HG03097 (cell line): ENCODE data around the gene ITPR2.
"Not testable (repeated sequence)": the region's sequence is repeated elsewhere in the genome, so short reads cannot be mapped to it uniquely, and the experiment has no call there.

ENCODE experiments used
- ATAC-seq: cut with Tn5 transposase; IDR thresholded peaks from one replicate; pipeline ENCODE4 v1.9.1; 2021; ENCODE audit not compliant: unreplicated experiment, low FRiP score

Gene ITPR2

DNA sequence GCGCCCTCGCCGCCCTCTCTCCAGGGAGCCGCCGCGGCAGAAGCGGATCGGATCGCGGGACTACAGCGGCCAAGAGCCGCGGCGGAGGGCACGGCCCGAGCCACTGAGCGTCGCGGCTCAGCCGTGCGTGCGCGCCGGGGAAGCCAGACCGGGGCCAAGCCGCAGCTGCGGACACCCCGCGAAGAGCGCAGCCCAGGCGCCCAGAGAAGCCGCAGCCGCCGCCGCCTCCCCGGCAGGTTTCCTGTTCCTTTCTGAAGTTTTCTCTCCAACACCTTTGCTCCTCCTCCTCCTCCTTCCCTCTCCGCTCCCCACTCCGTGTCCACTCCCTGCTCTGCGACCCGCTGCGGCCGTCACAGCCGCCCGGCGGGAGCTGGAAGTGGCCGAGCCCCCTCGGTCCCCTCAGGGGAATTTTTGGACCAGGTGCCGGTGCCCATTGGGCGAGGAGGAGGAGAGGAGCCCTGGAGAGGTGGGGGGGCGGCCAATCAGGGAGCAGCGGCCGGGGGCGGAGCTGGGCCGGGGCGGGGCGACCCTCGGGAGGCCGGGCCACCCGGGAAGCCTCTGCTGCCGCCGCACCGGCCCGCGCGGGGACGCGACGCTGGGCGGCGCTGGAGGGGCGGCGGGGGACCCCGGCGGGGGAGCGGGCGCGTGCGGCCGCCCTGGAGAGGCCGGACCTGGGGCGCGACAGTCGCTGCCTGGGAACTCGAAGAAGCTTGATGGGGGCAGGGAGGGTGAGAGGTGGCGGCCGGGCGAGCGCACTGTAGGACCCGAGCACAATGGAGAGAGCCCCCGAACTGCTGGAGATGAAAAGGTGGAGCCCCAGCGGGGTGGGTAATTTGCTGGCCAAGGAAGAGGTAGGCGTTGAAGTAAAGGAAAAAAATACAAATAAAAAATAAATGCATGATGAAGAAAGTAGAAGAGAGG is at the start of gene ITPR2:
ITPR2 (minus strand) TSS at position 373 of the 921 bp plus-strand sequence. CDS start 413 bp downstream, outside the sequence.
- peak; percentile 73 for ATAC-seq

DNA sequence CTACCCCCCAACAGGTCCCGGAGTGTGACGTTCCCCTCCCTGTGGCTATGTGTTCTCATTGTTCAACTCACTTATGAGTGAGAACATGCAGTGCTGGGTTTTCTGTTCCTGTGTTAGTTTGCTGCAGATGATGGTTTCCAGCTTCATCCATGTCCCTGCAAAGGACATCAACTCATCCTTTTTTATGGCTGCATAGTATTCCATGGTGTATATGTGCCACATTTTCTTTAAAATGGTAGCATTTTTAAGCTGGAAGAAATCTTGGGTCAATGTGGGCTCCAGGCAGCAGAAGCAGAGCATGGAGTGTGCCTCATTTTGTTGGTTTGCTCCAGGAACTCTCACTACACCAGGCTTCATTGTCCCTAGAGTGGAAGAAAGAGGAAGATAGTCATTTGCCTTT is 47.6 kb upstream of the ITPR2 start:
- ATAC-seq, result no peak

- ATAC-seq, result peak; percentile 69
Measured at GRCh38 chr12:26878661-26879119, 45.7 kb upstream of the ITPR2 start.

- no peak for ATAC-seq
Measured at GRCh38 chr12:26874501-26875296, 41.7 kb upstream of the ITPR2 start.

GRCh38 chr12:26872625-26873024 is 39.6 kb upstream of the ITPR2 start:
- ATAC-seq, result no peak

DNA sequence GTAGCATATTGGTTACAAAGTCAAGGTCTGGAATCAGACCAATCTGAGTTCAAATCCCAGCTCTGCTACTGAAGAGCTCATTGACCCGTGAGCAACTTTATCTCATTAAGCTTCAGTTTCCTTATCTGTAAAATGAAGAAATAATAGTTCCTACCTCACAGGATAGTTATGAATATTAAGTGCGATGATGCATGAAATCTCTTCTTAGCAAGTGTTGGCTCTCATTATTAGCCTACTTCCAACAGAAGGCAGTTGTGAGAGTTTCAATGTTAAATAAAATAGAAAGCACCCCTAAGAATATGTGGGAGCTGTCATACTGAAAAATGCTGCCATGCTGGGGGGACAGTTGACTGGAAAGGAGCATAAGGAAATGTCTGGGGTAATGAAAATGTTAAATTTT is 39.0 kb upstream of the ITPR2 start:
- no peak for ATAC-seq

DNA sequence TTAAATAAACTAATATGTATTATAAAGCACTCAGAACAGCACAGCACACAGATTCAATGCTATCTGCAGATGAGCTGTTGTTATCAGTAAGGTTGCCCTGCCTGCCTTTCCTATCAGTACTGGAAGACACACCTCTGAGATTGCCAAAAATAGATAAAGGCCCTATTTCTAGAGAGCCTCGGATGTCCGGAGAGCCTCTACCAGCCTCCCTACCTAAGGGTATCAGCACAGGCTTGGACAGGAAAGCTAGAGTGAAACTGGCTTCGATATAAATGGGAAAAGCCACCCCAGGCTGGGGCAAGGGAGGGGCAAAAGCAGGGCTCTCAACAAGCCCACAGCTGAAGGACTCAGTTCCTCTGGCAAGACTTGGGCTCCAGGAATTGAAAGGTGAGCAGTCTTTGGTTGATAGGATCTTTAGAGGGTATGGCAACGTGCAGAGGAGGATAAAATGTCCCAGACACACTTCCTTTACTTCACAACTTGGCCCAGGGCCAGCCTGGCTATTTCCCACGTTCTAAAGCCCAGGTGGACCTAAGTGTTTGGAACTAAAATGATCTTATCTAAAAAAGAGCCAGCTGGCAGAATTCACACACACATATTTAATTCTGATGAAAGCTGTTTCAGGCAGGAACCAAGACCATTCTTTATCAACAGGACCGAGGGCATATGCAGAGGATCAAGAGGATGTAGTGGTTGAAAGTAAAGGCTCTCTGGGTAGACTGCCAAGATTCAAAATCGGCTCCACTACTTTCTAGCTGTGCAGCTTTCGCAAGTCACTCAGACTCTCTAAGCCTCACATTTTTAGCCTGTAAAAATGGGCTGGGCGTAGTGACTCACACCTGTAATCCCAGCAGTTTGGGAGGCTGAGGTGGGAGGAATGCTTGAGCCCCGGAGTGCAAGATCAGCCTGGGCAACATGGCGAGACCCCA is 37.8 kb upstream of the ITPR2 start:
- no peak for ATAC-seq

- ATAC-seq, result no peak
Measured at GRCh38 chr12:26869908-26870459, 37.0 kb upstream of the ITPR2 start.

- no peak for ATAC-seq
Measured at GRCh38 chr12:26869104-26869494, 36.1 kb upstream of the ITPR2 start.

DNA sequence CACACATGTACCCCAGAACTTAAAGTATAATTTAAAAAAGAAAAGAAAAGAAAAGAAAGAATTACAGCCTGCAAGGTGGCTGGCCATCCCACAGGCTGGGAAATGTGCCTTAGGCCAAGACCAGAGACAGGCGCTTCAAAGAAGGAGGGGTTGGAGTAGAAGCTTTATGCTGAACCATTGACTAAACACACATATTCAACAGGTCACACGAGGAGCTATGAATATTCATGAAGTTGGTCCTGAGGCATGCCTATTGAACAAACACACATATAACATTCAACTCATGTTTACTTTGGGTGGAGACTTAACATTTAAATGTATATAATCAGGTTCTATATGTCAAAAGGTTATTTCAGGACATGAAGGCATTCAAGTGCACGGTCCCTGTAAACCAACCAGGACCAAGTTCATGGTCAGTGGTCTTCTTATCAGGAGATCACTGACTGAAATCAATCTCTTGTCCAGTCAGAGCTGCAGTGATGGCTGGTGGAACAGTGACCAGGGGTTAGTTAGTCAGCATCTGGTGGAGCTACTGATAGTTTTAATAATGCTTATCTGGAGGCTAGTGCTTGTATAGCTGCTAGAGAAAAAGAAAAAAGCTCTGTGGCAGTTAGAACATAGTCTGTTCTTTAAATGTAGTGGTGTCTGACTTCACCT is 35.6 kb upstream of the ITPR2 start:
- ATAC-seq, result no peak

DNA sequence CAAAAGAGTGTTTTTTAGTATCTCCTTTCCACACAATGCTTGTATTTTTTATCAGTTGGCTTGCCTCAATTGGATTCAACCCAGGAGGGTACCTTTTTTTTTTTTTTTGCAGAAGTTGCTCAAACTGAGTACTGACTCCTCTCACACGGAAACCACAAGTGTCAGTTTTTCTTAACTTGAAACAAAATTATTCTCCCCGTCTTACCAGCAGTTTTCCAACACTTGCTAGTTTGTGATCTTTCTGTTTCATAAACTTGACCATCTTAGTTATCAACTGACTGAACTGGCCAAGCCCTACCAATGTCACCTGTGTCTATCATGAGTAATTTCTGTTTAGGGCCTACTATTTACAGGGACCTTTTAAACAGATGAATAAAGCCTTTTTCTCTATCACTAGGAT is 34.1 kb upstream of the ITPR2 start:
- ATAC-seq, result peak; percentile 59

GRCh38 chr12:26863515-26863914 is 30.5 kb upstream of the ITPR2 start:
- ATAC-seq, result no peak

- not testable (repeated sequence) for ATAC-seq
Measured at GRCh38 chr12:26862787-26863186, 29.8 kb upstream of the ITPR2 start.

- ATAC-seq, result no peak
Measured at GRCh38 chr12:26861690-26862089, 28.7 kb upstream of the ITPR2 start.

GRCh38 chr12:26857465-26858176 is 24.6 kb upstream of the ITPR2 start:
- ATAC-seq, result no peak

GRCh38 chr12:26855337-26855736 is 22.3 kb upstream of the ITPR2 start:
- no peak for ATAC-seq

- ATAC-seq, result no peak
Measured at GRCh38 chr12:26854031-26854390, 21.0 kb upstream of the ITPR2 start.

DNA sequence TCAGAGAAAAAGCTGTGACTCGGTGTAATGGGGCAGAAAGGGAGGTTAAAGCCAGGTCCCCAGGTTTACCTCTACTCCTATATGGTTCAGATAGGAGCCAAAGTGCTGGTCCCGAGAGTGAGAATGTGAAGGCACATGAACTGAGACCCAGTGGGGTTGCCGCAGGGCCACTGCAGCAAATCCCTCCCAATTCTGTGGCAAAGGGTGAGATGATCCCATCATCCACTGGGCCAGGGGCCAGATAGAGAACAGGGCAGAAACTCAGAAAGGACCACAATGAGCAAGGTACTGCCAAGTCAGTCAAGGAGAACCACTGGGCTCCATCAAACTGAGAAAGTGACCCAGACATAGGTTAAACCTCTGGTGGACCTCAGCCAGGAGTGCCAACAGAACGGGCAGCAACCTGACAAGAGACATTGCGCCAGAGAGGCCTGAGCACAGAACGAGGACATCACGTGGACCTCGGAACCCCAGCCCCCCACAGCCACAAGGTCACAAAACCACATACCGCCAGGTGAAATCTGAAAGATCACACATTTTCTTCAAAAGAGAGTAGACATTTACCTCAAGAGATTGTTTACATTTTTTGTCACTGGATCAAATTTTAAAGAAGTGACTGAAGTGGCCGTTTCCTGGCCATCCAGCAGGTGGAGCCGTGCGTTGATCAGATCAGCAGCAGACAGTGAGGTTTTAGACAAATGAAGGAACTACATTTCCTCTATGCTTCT is 20.5 kb upstream of the ITPR2 start:
- ATAC-seq, result no peak
